Adipocyte (in vitro differentiated cells): ENCODE results near the gene TMEM59.

Experiments used
- DNase-seq: peaks from one replicate; pipeline ENCODE4 v3.0.0-alpha.2; 2015; ENCODE audit warnings: low read depth
- H3K27me3 ChIP-seq: replicated peaks from 2 replicates; pipeline ENCODE4 v1.7.0; 2013; ENCODE audit warnings: mild to moderate bottlenecking, low read length, moderate library complexity; ENCODE audit not compliant: control insufficient read depth, insufficient read depth
- H3K36me3 ChIP-seq: 2 replicates; pipeline ENCODE4 v1.7.0; 2013; ENCODE audit warnings: low read length, mild to moderate bottlenecking, moderate library complexity; ENCODE audit not compliant: control insufficient read depth, insufficient read depth, severe bottlenecking
- H3K4me1 ChIP-seq: 2 replicates; pipeline ENCODE4 v1.7.0; 2013; ENCODE audit warnings: mild to moderate bottlenecking, low read length, moderate library complexity; ENCODE audit not compliant: control insufficient read depth, insufficient read depth
- H3K4me3 ChIP-seq: 2 replicates; pipeline ENCODE4 v1.7.0; 2013; ENCODE audit warnings: mild to moderate bottlenecking, low read length, moderate library complexity
- H3K9ac ChIP-seq: 2 replicates; pipeline ENCODE4 v1.7.0; 2013; ENCODE audit warnings: mild to moderate bottlenecking, low read length, moderate library complexity
- H3K9me3 ChIP-seq: 2 replicates; pipeline ENCODE4 v1.7.0; 2013; ENCODE audit warnings: mild to moderate bottlenecking, low read length, moderate library complexity; ENCODE audit not compliant: control insufficient read depth

Gene TMEM59

GRCh38 chr1:54086754-54087153 lies 33.8 kb upstream of the TMEM59 start:
- H3K9ac ChIP-seq: no peak overlapping the region
- no peaks in the 10 kb centered on the region for H3K36me3 ChIP-seq
- H3K4me1 ChIP-seq: no peaks in the 10 kb centered on the region
- no peak for DNase-seq
- no peaks in the 10 kb centered on the region for H3K9me3 ChIP-seq
- H3K27me3 ChIP-seq: no peaks in the 10 kb centered on the region
- H3K4me3 ChIP-seq: no peak overlapping the region

- no peaks in the 10 kb centered on the region for H3K9me3 ChIP-seq
- no peaks in the 10 kb centered on the region for H3K4me1 ChIP-seq
- no peak for DNase-seq
- no peak overlapping the region for H3K9ac ChIP-seq
- H3K4me3 ChIP-seq: no peak overlapping the region
- no peaks in the 10 kb centered on the region for H3K36me3 ChIP-seq
- H3K27me3 ChIP-seq: no peaks in the 10 kb centered on the region
Measured at GRCh38 chr1:54084794-54085193, 31.8 kb upstream of the TMEM59 start.

GRCh38 chr1:54081306-54082270 lies 28.6 kb upstream of the TMEM59 start:
- H3K27me3 ChIP-seq: no peaks in the 10 kb centered on the region
- no peaks in the 10 kb centered on the region for H3K4me1 ChIP-seq
- no peaks in the 10 kb centered on the region for H3K36me3 ChIP-seq
- peak; percentile 59 for DNase-seq
- no peaks in the 10 kb centered on the region for H3K9me3 ChIP-seq
- H3K9ac ChIP-seq: no peak overlapping the region
- H3K4me3 ChIP-seq: no peak overlapping the region

GRCh38 chr1:54080598-54081049 lies 27.6 kb upstream of the TMEM59 start:
- Histone ChIP-seq H3K9ac (no peak overlapping the region), H3K9me3 (no peaks in the 10 kb centered on the region), H3K27me3 (no peaks in the 10 kb centered on the region), H3K4me1 (no peaks in the 10 kb centered on the region), H3K4me3 (no peak overlapping the region), H3K36me3 (no peaks in the 10 kb centered on the region)
- no peak for DNase-seq

GRCh38 chr1:54077359-54077758 lies 24.4 kb upstream of the TMEM59 start:
- Histone ChIP-seq H3K36me3 (no peaks in the 10 kb centered on the region), H3K9ac (no peak overlapping the region), H3K4me1 (no peaks in the 10 kb centered on the region), H3K9me3 (no peaks in the 10 kb centered on the region), H3K4me3 (no peak overlapping the region), H3K27me3 (no peaks in the 10 kb centered on the region)
- no peak for DNase-seq

GRCh38 chr1:54070171-54070837 lies 17.3 kb upstream of the TMEM59 start:
- no peaks in the 10 kb centered on the region for H3K9me3 ChIP-seq
- no peaks in the 10 kb centered on the region for H3K27me3 ChIP-seq
- H3K4me1 ChIP-seq: no peaks in the 10 kb centered on the region
- no peak overlapping the region for H3K4me3 ChIP-seq
- H3K9ac ChIP-seq: no peak overlapping the region
- no peaks in the 10 kb centered on the region for H3K36me3 ChIP-seq
- DNase-seq: peak; percentile 81

- Histone ChIP-seq H3K4me1 (no peaks in the 10 kb centered on the region), H3K36me3 (no peaks in the 10 kb centered on the region), H3K9me3 (no peaks in the 10 kb centered on the region), H3K9ac (no peak overlapping the region), H3K4me3 (no peak overlapping the region), H3K27me3 (no peaks in the 10 kb centered on the region)
- DNase-seq: no peak
Measured at GRCh38 chr1:54069791-54070170, 16.8 kb upstream of the TMEM59 start.

GRCh38 chr1:54064299-54064698 lies 11.3 kb upstream of the TMEM59 start:
- H3K27me3 ChIP-seq: no peaks in the 10 kb centered on the region
- DNase-seq: no peak
- no peaks in the 10 kb centered on the region for H3K4me1 ChIP-seq
- H3K36me3 ChIP-seq: no peaks in the 10 kb centered on the region
- H3K9me3 ChIP-seq: no peaks in the 10 kb centered on the region
- no peak overlapping the region for H3K9ac ChIP-seq
- no peak overlapping the region for H3K4me3 ChIP-seq

GRCh38 chr1:54054438-54054749 lies 1.4 kb upstream of the TMEM59 start:
- Histone ChIP-seq H3K9me3 (no peaks in the 10 kb centered on the region), H3K4me1 (peaks cover 23% of the 10 kb centered on the region), H3K9ac (peak overlapping the region; percentile 98), H3K4me3 (peak overlapping the region; percentile 100), H3K36me3 (no peaks in the 10 kb centered on the region), H3K27me3 (no peaks in the 10 kb centered on the region)
- DNase-seq: no peak

GRCh38 chr1:54053745-54054437 lies 887 bp upstream of the TMEM59 start:
- peak; percentile 45 for DNase-seq
- Histone ChIP-seq H3K27me3 (no peaks in the 10 kb centered on the region), H3K9me3 (no peaks in the 10 kb centered on the region), H3K4me1 (peaks cover 28% of the 10 kb centered on the region), H3K9ac (peak overlapping the region; percentile 98), H3K4me3 (peak overlapping the region; percentile 100), H3K36me3 (no peaks in the 10 kb centered on the region)

GRCh38 chr1:54052431-54052933 lies 522 bp downstream of the TMEM59 start:
- H3K9ac ChIP-seq: peak overlapping the region; percentile 98
- no peaks in the 10 kb centered on the region for H3K9me3 ChIP-seq
- no peaks in the 10 kb centered on the region for H3K27me3 ChIP-seq
- H3K4me3 ChIP-seq: peak overlapping the region; percentile 100
- H3K36me3 ChIP-seq: no peaks in the 10 kb centered on the region
- peak; percentile 90 for DNase-seq
- H3K4me1 ChIP-seq: peaks cover 33% of the 10 kb centered on the region
